NCI-H1105 (cell line): ENCODE data around the gene GNS.
A peak's percentile ranks its signal among the peaks of the same experiment; 100 is the strongest.

Source experiments
- DNase-seq: peaks from one replicate; lab custom pipeline; 2025; lab: John Stamatoyannopoulos, UW

Gene GNS

DNA sequence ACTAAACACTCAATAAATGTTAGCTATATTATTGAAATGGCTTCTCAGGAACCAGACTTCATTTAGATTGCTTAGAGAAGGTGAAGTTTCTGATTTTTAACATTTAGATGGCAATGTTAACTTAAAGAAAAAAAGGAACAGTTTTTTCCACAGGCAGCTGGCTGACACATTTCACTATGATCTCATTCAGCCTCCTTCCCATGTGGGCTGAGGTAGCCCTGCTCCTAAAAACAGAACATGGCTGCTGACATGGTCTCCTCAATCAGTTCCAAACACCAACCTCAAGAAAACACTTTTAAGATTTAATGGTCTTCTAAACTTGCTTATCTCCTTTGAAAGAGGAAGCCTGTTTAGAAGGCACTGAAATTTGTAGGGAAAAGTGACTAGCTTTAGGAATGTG lies 23.8 kb downstream of the GNS start:
- no peak for DNase-seq

DNA sequence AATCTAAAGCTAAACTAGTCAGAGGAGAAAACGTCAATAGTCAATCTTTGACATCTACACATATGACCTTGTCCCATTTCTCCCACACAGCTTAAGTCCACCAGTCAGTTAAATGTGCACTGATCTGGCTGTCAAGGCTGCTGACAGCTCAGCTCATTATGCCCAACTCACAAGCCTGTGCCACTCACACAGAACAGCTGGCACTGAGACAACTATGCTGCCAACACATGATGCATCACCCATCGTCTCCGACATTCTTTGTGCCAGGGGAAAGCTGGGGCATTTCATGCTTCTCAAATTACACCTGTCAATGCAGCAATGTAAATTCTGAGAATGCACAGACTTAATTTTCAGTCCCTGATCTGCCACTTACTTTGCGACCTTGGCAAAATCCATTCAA lies 25.3 kb downstream of the GNS start:
- DNase-seq, result peak; percentile 86

DNA sequence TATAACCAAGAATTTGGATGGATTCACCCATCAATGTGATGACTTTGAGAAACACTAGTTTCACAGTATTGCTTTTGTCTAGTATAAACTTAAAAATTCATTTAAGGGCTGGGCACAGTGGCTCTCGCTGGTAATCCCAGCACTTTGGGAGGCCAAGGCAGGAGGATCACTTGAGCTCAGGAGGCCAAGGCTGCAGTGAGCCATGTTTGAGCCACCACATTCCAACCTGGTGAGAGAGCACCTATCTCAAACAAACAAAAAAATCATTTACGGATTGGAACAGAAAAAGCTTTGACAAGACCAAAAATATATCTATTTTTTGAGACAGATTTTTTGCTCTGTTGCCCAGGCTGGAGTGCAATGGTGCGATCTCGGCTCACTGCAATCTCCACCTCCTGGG lies 27.5 kb downstream of the GNS start:
- DNase-seq, result no peak

DNA sequence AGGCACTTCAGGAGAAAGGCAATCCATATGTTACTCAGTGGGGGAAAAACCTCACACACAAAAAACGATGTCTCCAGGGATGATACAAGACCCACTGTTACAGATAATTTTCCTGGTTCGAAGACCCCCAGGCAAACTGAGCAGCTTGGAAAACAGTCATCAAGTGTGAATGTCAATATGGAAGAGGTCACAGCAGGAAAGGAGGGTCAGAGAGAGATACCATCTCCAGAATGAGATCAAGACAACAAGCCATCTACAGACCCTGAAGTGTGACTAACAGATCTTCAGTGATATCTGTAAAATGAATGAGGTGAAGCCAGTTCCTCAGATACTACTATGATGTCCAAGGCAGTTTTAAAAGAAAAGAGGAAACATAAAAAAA lies 28.6 kb downstream of the GNS start:
- DNase-seq, result no peak

DNA sequence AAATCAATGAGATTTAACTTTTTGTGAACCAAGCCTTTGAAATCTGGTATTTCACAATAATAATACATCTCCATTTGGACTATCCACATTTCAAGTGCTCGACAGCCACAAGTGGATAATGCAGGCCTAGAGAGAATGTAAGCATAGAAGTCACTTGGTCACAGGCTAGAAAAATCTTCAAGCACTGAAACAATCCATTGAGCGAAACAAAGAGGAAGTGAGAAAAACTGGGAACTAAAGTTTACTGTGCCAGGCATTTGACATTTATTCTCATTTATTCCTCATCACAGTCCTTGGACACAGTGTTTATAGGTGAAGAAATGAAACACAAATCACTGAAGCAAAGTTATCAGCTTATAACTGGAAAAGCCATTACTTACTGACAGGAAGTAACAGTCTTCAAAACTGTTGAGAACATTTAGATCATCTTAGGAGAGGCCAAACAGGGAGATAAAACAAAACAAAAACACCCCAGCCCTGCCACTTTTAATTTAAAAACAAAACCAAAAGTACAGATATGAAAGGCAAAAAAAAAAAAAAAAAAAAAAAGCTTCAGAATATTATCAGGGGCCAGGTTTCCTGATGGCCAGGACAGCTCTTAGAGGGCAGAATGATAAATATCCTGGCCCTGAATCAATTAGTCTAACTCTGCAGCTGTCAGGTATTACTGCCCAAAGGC lies 29.2 kb downstream of the GNS start:
- DNase-seq, result no peak

DNA sequence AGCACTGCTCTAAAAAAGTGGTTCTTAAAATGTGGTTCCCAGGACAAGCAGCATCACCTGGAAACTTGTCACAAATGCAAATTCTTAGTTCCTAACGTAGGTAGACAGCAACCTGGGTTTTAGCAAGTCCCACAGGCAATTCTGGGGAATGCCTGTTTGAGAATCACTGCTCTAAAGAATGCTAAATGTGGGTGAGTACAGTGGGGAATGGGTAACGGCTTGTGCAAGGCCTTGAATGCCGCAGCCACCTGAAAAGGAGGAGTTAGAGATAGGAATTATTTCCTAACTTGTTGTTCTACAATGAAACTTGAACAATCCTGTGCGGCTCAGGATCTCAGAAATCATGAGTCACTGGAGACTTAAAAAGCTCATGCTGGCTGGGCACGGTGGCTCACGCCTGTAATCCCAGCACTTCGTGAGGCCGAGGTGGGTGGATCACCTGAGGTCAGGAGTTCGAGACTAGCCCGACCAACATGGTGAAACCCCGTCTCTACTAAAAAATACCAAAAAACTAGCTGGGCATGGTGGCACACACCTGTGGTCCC lies 34.9 kb downstream of the GNS start:
- no peak for DNase-seq

DNA sequence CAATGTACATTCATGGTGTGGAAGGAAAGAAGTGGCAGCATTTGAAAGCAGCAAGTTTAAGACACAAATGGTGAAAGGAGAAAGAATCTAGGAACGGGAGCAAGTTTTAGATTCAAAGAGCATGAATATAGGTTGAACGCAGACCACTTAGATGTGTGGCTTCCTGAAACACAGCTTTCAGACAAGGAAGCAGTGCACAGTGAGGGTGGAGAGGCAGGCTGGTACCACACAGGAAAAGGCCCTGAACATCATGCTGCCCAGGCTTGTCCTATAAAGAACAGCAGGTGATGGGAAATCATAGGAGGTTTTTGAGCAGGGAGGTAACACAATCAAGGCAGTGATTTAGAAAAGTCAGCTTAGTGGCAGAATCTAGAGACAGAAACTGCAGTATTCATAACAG lies 35.6 kb downstream of the GNS start:
- DNase-seq, result no peak

DNA sequence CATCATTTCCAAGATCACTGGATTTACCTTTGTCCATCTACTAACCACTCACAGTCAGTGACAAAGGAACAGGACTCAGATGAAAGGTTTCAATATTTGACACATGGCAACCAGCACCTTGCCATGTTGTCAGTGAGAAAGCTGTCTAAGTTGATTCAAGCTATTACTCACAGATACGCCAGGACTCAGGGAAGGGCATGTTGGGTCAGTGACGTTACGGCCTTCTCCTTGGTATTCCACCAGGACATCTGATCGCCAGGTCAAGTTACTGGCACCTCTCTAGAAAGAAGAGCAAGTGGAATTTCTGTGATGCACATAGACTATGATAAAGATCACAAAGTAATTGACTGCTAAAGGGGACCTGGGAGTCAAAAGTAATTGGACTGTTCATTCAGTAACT lies 36.4 kb downstream of the GNS start:
- no peak for DNase-seq

DNA sequence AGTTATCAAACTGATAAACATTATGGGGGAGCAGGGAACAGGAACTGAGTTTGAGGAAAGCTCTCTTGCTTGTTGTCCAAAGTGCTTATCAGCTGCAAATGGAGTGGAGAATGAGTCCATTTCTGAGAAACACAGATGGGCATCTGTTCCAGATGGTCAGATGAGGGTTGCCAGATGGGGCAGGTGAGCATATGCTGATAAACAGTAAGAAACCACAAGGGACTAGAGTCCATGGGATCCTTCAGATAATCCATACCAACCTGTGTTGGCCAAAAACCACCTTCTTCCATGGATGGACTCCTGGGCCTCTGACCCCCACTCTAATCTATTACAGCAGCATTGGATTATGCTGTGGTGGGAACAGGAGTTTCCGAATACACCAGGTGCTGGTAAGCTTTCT lies 38.3 kb downstream of the GNS start:
- DNase-seq, result no peak

DNA sequence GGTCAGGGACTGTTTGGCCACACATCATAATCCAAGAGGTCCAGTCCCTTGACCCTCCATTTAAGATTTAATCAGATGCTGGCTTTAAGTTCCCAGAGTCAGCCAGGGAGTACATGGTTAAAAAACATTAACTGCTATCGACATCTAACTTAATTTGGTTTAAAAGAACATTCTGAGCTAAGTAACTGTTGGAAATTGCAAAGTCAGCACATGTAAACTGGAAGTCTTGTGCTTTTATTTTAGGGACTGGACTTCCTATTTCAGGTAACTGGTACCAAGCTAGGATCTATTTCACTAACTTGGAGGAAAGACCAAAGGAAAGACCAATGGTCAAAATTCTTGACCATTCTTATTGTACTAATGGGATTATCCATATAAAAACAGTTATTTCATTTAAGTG lies 40.6 kb downstream of the GNS start:
- DNase-seq, result no peak

DNA sequence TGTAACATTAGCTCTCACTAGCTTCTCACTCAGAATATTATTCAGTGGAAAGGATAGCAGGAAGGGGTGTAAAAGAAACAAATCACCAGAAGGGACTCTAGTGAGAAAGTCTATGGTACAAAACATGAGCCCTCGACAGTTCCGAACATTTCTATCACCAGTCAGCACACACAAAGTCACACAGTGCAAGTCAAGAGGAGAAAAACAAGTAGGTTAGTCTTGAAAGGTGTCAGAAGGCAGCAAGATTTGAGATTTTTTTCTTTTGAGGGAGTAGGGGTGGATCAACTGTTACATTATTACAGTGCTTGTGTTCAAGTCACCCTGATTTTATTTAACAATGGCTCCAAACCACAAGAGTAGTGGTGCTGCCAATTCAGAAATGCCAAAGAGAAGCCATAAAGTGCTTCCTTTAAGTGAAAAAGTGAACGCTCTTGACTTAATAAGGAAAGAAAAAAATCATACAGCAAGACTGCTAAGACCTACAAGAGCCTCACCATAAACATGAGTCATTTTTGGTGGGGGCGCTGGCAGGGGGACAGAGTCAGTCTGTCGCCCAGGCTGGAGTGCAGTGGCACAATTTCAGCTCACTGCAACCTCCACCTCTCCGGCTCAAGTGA lies 42.3 kb downstream of the GNS start:
- DNase-seq, result no peak

DNA sequence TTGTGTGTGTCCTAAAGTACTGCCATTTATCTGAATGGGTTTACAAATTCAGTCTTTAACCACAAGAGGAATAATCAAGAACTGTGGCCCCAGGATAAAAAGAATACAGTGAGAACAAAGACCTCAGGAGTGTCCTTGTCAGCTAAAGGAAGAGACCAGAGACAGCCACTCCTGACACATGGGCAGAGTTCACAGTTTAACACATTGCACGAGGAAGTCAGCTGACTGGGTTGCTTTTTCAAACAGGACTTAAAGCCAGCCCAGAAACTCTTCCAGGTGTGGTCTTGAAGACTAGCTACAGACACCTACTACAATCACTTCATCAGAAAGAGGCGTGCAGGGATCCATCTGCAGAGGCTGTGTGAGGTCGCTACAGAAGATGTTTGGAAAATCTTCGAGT lies 42.8 kb downstream of the GNS start:
- DNase-seq, result no peak

DNA sequence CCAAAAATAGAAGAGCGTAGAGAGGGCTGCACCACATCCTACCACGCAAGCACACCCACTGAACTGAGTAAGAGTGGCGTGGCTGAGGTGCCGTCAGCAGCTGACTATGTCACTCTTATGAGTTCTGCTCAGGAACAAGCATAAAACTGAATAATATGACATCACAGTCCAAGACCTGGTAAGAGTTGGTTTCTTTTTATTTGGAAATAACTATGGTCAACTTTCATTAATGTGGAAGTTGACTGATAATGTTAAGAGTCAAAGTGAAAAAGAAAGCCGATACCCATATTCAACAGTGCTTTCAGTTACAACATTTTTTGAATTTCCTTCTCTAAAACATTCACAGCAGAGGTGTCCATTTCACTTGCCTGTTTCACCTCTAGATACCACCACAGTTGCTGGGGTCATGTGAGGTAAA lies 44.6 kb downstream of the GNS start:
- no peak for DNase-seq

DNA sequence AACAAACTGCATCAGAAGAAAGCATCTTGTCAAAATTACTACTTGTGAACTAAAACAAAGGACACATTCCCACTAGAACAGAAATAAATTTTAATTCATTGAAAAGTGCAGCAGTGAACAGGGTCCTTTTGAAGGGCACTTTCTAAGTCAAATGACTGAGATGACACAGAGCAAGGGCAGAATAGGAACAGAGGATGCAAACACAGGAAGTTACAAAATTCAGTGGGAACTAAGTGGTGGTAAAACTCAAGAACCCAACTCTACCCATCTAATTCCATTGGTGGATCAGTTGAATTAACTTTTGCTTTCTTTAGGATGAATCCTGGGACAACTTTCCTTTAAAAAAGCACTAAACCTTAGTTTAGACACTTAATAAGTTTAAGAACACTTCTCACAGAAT lies 45.8 kb downstream of the GNS start:
- no peak for DNase-seq

DNA sequence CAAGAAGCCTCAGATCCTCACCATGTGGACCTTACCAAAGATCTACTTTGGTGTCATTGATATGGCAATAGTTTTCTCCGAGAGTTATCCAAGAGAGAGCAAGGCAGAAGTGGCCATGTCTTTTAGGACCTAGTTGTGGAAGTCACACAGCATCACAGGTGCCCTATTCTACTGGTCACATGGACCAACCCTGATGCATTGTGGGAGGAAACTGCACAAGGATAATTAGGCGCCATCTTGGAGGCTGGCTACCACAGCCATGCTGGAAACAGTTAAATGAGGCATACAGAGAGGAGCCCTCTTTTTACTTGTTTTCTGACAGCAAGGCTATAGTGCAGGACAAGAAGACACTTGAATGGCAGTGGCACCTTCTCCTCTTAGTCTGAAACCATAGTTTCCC lies 49.8 kb downstream of the GNS start:
- no peak for DNase-seq

DNA sequence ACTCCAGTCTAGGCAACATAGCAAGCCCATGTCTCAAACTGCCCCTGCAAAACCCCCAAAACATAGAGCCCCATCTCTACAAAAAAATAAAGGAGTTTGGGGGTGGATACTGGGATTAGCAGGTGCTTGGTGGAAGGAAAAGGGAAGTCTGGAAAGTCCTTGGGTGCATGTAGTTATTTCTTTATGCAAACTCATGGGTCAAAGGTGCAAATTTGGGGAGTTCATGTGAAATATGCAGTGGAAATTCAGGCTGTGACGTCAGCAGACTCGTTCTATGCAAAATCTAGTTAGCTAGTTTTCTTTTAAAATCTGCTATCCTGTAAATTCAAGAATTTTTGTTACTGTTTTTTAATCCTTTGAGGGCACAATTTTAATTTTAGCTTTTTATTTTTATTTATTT lies 51.3 kb downstream of the GNS start:
- DNase-seq, result no peak

DNA sequence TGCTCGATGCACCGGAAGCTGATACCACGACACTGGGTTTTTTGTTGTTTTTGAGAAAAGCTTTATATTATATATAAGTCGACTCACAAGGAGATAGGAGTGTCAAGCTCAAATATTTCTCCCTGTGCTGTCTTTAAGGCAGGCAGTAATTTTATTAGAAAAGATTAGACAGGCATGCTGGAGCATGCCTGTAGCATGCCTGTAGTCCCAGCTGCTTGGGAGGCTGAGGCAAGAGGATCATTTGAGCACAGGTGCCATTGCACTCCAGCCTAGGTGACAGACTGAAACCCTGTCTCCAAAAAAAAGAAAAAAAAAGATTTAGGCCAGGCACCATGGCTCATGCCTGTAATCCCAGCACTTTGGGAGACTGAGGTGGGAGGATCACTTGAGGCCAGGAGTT lies 51.8 kb downstream of the GNS start:
- DNase-seq, result no peak

DNA sequence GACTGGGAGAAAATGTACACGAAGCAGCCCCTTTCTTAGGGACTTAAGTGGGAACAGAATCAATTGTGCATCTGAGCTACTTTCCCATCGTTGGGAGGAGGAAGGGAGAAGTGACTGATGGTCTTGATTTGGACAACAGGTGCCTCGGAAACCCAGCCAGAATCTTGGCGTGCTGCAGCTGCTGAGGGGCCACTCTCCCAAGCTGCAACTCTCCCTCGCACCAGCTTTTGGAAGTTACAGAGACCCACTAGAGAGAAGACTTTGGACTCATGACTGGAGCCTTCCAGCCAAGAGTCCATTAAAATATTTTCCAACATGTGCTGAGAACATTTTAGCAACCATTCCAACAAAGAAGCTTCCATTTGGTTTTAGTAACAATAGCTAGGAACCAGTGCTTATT lies 52.3 kb downstream of the GNS start:
- DNase-seq, result no peak

DNA sequence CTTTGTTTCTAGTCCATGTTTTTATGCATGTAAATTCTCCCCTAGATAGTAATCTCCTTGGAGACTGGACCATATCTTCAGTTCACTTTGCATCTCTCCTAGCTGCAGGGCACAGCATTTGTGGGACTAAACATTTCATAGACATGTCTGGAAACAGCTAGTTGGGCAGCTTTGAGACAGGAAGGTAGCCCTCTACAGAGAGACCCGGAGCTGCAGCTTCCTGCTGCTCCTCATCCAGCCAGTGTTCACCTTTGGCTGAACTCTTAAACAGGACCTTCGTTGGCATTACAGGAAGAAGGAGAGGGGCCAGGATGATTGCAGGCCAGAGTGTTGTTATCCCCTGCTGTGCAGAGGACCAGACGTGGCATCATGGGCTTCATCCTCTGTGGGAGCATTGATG lies 52.9 kb downstream of the GNS start:
- no peak for DNase-seq

DNA sequence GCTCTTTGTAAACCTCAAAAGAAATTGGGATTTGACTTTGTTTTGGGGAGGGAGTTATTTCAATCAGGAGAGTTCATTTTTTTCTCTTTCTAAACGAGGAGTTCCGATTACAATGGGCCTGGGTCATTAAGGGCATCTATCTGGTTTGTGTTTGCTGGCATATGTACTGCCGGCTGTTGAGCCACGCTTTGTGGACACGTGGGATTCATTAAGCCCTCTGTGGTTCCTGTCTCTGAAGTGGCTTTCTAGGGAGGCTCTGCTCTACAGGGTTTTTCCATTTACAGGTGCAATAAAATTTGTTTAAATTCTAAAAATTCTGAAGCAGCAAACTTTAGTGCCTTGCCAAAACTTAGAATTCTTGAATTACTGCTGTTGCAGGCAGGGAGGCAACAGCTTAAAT lies 57.9 kb downstream of the GNS start:
- DNase-seq, result no peak

DNA sequence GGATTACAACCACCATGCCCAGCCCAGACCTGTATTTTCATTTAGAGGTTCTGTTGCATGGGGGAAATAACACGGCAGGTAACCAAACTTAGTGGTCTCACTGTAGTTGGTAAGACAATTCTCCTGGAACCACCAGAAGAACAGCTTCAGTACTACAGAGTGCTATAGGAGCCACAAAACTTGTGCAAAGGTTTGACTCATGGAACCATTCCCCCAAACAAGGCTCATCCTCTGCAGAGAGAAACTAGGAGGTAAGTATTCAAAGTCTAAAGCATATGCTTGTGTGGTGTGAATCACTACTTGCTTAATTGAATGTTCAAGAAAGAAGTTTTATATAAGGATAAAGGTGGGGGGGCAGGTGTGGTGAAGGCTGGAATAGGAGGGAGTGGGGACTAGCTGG lies 58.7 kb downstream of the GNS start:
- DNase-seq, result no peak

DNA sequence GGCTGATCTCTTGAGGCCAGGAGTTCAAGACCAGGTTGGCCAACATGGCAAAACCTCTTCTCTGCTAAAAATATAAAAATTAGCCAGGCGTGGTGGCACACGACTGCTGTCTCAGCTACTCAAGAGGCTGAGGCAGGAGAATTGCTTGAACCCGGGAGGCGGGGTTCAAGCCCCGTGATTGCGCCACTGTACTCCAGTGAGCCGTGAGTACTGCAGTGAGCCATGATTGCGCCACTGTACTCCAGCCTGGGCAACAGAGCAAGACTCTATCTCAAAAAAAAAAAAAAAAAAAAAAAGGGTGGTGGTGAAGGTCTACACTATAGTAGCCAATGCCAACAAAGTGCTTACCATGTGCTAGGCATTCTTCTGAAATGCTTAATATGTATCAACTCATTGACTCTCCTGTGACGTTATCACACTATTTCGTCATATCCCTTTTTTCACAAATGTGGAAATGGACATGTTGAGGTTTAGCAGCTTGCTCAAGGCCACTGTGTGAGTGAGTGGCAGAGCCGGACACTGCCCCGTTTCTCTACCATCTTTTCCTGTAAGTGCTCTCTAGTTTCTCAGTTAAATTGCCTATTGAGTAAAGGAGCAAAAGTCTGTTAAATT lies 59.6 kb downstream of the GNS start:
- DNase-seq, result no peak

DNA sequence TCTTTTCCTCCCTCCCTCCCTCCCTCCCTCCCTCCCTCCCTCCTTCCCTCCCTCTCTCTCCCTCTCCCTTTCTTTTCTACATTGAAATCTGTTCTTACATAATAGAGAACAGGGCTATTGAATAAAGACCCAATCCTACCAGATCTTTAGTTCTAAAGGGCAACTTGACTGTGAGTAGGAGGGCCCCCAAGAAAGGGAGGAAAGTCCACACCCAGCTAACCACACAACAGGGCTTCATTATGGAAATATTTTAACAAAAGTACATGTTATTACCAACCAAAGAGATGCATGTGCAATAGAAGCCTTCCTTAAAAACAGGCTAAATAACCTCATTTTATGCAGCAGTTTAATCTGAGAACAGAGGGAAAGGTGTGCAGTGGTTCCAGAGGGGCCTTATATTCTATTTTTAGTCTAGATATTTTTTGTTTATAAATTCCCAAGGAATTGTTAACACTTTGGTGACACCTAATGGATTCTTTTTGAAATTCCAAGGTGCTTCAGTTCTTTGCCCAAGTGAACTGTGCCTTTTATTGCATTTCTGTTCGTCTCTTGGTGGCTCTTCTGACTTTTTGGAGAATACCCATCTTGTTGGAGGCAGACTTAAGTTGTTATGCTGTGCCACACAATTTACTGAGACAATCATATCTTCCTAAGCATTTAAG lies 63.0 kb downstream of the GNS start:
- peak; percentile 19 for DNase-seq
